Measurements from ENCODE around the gene UBE2G1.

The UBE2G1 gene

GRCh38 chr17:4221899-4222659 is 144.4 kb downstream of the UBE2G1 start:
- no peaks in the 10 kb centered on the region for H3K4me1 ChIP-seq (ENCODE audit: control insufficient read depth, insufficient read depth, low read length)
- H3K4me3 ChIP-seq (ENCODE audit: low read length) = no peak overlapping the region
- no peaks in the 10 kb centered on the region for H3K36me3 ChIP-seq (ENCODE audit: control insufficient read depth, insufficient read depth, low read length)
- no peaks in the 10 kb centered on the region for H3K9me3 ChIP-seq (ENCODE audit: control insufficient read depth, low read length)
- H3K9ac ChIP-seq (ENCODE audit: low read length) = no peak overlapping the region
- H3K27me3 ChIP-seq (ENCODE audit: control insufficient read depth, insufficient read depth, low read length) = no peaks in the 10 kb centered on the region

GRCh38 chr17:4221163-4221562 is 145.3 kb downstream of the UBE2G1 start:
- H3K9me3 ChIP-seq (ENCODE audit: control insufficient read depth, low read length) = no peaks in the 10 kb centered on the region
- no peaks in the 10 kb centered on the region for H3K27me3 ChIP-seq (ENCODE audit: control insufficient read depth, insufficient read depth, low read length)
- no peak overlapping the region for H3K9ac ChIP-seq (ENCODE audit: low read length)
- H3K4me1 ChIP-seq (ENCODE audit: control insufficient read depth, insufficient read depth, low read length) = no peaks in the 10 kb centered on the region
- H3K36me3 ChIP-seq (ENCODE audit: control insufficient read depth, insufficient read depth, low read length) = no peaks in the 10 kb centered on the region
- H3K4me3 ChIP-seq (ENCODE audit: low read length) = no peak overlapping the region

DNA sequence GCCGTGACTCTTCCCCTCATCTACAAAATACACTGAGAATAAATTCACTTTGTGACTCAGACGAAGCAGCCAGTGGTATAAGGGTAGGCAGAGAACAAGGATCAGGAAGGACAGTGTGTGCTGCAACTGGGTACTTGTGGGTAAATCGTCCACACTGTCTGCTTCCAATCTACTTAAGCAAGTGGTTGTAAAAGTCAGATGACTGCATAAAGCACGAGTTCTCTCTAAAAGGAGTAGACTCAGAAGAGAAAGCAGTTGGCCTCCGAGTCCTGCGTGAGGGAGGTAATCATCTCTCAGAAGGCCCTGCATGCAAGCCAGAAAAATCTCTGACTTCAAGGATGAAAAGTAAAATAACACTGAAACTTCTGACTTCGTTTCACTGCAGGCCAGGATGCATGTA is 145.8 kb downstream of the UBE2G1 start:
- Histone ChIP-seq H3K36me3 (ENCODE audit: control insufficient read depth, insufficient read depth, low read length) (no peaks in the 10 kb centered on the region), H3K4me3 (ENCODE audit: low read length) (no peak overlapping the region), H3K9ac (ENCODE audit: low read length) (no peak overlapping the region), H3K4me1 (ENCODE audit: control insufficient read depth, insufficient read depth, low read length) (no peaks in the 10 kb centered on the region), H3K27me3 (ENCODE audit: control insufficient read depth, insufficient read depth, low read length) (no peaks in the 10 kb centered on the region), H3K9me3 (ENCODE audit: control insufficient read depth, low read length) (no peaks in the 10 kb centered on the region)
